GM12873 (cell line): ENCODE data around the gene SLC27A3.

Source experiments
- TF ChIP-seq, protein P1 (sequence below): IDR thresholded peaks from 2 replicates; pipeline ENCODE4 v1.5.1; 2012; ENCODE audit warnings: low read depth, mild to moderate bottlenecking, moderate library complexity, low read length, control low read depth; ENCODE audit not compliant: insufficient read depth; ENCODE audit errors: missing control alignments

Gene SLC27A3

GRCh38 chr1:153735090-153735420, 40.2 kb upstream of the SLC27A3 start:
- TF ChIP-seq, protein P1, sequence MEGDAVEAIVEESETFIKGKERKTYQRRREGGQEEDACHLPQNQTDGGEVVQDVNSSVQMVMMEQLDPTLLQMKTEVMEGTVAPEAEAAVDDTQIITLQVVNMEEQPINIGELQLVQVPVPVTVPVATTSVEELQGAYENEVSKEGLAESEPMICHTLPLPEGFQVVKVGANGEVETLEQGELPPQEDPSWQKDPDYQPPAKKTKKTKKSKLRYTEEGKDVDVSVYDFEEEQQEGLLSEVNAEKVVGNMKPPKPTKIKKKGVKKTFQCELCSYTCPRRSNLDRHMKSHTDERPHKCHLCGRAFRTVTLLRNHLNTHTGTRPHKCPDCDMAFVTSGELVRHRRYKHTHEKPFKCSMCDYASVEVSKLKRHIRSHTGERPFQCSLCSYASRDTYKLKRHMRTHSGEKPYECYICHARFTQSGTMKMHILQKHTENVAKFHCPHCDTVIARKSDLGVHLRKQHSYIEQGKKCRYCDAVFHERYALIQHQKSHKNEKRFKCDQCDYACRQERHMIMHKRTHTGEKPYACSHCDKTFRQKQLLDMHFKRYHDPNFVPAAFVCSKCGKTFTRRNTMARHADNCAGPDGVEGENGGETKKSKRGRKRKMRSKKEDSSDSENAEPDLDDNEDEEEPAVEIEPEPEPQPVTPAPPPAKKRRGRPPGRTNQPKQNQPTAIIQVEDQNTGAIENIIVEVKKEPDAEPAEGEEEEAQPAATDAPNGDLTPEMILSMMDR, result no peak

GRCh38 chr1:153741986-153742385, 33.2 kb upstream of the SLC27A3 start:
- TF ChIP-seq, protein P1, result no peak

- TF ChIP-seq, protein P1, result no peak
Observed at GRCh38 chr1:153742411-153743142, 32.6 kb upstream of the SLC27A3 start.

GRCh38 chr1:153745417-153745816, 29.8 kb upstream of the SLC27A3 start:
- TF ChIP-seq, protein P1, result no peak

DNA sequence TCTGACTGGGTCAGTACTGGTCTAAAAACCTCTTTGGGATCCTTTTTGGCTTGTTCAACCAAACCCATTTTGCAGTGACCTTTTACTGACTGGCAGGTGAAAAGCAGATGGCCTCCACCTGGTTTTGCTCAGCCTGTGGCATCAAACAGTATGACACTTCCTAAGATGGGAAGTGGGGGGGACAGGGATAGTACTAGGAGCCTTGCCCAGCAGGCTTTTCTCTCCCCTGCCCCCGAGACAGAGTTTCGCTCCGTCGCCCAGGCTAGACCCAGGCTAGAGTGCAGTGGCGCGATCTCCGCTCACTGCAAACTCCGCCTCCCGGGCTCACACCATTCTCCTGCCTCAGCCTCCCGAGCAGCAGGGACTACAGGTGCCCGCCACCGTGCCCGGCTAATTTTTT, 29.0 kb upstream of the SLC27A3 start:
- TF ChIP-seq, protein P1, result no peak

GRCh38 chr1:153748903-153749302, 26.3 kb upstream of the SLC27A3 start:
- TF ChIP-seq, protein P1, result no peak

DNA sequence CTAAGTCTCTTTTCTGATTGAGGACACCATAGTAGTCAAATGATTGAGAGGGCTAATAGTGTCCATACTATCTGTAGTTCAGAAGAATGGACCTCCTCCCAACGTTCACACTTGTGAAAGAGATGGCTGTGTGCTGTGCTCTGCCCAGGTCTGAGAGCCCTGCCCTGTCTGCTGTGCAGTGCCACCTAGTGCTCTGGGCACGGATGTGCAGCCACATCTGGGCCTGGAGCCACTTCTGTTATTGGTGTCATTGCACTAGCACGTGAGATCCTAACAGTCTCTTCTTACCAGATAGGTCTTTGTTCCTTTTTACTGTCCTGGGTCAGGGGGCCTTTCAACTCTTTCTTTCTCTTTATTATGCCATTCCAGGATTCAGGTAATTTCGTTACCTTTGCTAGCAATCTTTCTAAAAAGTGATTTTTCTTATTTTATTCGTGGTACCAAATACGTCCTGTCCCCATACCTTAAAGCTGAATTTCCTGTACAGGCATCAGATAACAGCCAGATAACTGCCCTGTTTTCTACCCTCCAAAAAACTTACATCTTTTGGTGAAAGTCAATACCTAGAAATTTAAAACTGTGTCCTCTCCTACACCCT, 25.7 kb upstream of the SLC27A3 start:
- TF ChIP-seq, protein P1, result peak; percentile 99
